Esophagus (tissue), 2 donors: ENCODE data around the gene SRC. TPM values are rescaled to one million over a fixed set of nuclear protein-coding genes. Genes with fewer than 3 reads are reported as not detected.

Experiments
- H3K27ac ChIP-seq, 2 donors: one replicate each; pipeline ENCODE4 v1.5.1; 2013; ENCODE audit warnings: low read depth in 2 of 2, mild to moderate bottlenecking in 2 of 2, inconsistent platforms in 1 of 2, low read length in 1 of 2, moderate library complexity in 1 of 2
- H3K27me3 ChIP-seq, 2 donors: one replicate each; pipeline ENCODE4 v1.6.1; 2013; ENCODE audit warnings: low read length in 2 of 2, control low read depth in 1 of 2, mild to moderate bottlenecking in 1 of 2; ENCODE audit not compliant: insufficient read depth in 2 of 2, control insufficient read depth in 1 of 2
- H3K36me3 ChIP-seq, 2 donors: one replicate each; pipeline ENCODE4 v1.6.1; 2013; ENCODE audit warnings: low read length in 1 of 2; ENCODE audit not compliant: control insufficient read depth in 2 of 2, insufficient read depth in 2 of 2
- H3K4me1 ChIP-seq, 2 donors: one replicate each; pipeline ENCODE4 v1.6.1; 2013; ENCODE audit warnings: low read length in 1 of 2; ENCODE audit not compliant: control insufficient read depth in 2 of 2, insufficient read depth in 2 of 2
- H3K4me3 ChIP-seq, 2 donors: one replicate each; pipeline ENCODE4 v1.5.1; 2013; ENCODE audit warnings: low read length in 2 of 2, mild to moderate bottlenecking in 2 of 2, low read depth in 1 of 2, moderate library complexity in 1 of 2
- H3K9me3 ChIP-seq, 2 donors: one replicate each; pipeline ENCODE4 v1.6.1; 2013; ENCODE audit warnings: mild to moderate bottlenecking in 2 of 2, low read depth in 1 of 2, low read length in 1 of 2, moderate library complexity in 1 of 2; ENCODE audit not compliant: control insufficient read depth in 2 of 2, insufficient read depth in 1 of 2
- WGBS, 2 donors: extraction: QIAGEN DNeasy Blood & Tissue Kit; methylation state at CpG; one replicate each; pipeline ENCODE4 v1.1.7; 2013; 5-methylcytosine and 5-hydroxymethylcytosine counted together
- polyA plus RNA-seq, 2 donors: library from polyadenylated mRNA; stranded (reverse); fragments of 200-250 nt; gene quantifications; one replicate each; pipeline ENCODE4 v1.2.3, GENCODE V29; 2013
- donor health status: healthy with polysubstance abuse.
- donor health status: Bipolar disorder and iron deficiency.

The SRC gene
- polyA plus RNA-seq, 2 donors = 26.9 to 59.4 TPM

DNA sequence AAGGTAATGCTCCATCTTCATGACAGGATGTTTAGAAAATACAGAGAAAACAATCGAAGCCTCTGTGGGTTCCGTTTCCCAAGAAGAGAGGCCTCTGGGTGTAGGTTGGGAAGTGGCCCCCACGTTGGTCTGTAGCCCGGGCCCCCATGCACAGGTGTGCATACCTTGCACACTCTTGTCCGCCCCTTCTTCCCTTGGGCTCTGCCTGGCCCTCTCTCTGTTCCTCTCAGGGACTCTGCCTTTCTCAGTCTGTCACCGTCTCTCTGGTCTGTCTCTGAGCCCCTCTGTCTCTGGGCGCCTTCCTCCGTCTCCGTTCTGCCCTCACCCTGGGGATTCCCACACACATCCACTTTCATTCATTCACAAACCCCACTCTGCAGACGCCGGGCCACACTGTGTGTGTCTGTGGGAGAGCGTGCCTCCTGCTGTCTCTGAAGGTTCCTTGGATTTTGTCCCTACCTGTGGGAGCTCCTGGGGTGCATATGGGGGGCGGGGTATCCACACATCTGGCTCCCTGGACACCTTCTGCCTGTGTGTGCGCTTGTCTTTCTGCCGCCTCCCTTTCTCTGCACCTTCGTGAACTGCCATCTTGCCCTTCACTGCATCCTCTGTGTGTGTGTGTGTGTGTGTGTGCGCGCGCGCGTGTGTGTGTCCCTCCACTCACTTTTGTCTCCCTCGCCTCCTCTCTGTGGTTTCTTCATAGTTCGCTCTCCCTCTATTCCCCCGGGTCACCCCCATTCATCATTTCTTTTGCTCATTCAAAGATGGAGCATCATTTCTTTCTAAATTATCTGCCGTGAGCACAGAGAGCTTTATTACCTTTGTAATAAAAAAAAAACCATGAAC is 75.3 kb downstream of the SRC start:
- H3K27me3 ChIP-seq = peaks cover 0 to 2% of the 10 kb centered on the region in 2 donors
- H3K27ac ChIP-seq = no peak overlapping the region
- H3K4me1 ChIP-seq = peaks cover under 1 to 3% of the 10 kb centered on the region in 2 donors
- peaks cover 0 to 2% of the 10 kb centered on the region in 2 donors for H3K9me3 ChIP-seq
- 68 to 73% methylated on average over 25 of the region's 25 CpGs for WGBS, 2 donors
- no peaks in the 10 kb centered on the region for H3K36me3 ChIP-seq
- no peak overlapping the region for H3K4me3 ChIP-seq

GRCh38 chr20:37421988-37422387 is 76.0 kb downstream of the SRC start:
- Histone ChIP-seq H3K27ac (no peak overlapping the region), H3K4me3 (no peak overlapping the region), H3K4me1 (no peaks in the 10 kb centered on the region), H3K36me3 (no peaks in the 10 kb centered on the region), H3K9me3 (peaks cover 0 to 2% of the 10 kb centered on the region in 2 donors), H3K27me3 (peaks cover 0 to 2% of the 10 kb centered on the region in 2 donors)
- WGBS, 2 donors = 16 to 31% methylated on average over 6 of the region's 6 CpGs

- WGBS, 2 donors = 66 to 71% methylated on average over 8 to 11 of the region's 11 CpGs
- H3K27ac ChIP-seq = no peak overlapping the region
- peaks cover 0 to 2% of the 10 kb centered on the region in 2 donors for H3K9me3 ChIP-seq
- H3K27me3 ChIP-seq = peaks cover 0 to 2% of the 10 kb centered on the region in 2 donors
- H3K4me3 ChIP-seq = no peak overlapping the region
- no peaks in the 10 kb centered on the region for H3K36me3 ChIP-seq
- no peaks in the 10 kb centered on the region for H3K4me1 ChIP-seq
Observed at GRCh38 chr20:37422791-37423286, 76.9 kb downstream of the SRC start.

DNA sequence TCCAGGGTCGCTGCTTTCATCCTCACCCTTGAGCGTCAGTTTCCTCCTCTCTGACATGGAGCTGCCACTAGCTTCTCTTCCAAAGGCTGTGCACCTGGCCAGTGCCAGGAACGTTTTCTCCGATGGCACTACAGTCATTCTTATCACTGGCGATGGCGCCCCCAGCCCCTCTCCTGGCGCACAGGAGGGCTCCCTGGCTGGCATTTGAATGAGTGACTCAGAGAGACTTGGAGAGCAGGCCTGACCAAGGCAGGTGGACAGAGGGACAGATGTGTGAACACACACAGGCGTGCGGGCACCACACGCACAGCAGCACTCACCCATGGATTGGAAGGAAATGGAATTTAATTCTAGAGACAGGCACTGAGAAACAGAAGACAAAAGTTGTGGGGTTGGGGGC is 77.6 kb downstream of the SRC start:
- H3K27ac ChIP-seq = no peak overlapping the region
- H3K4me1 ChIP-seq = no peaks in the 10 kb centered on the region
- H3K4me3 ChIP-seq = no peak overlapping the region
- H3K36me3 ChIP-seq = no peaks in the 10 kb centered on the region
- H3K9me3 ChIP-seq = peaks cover 0 to 2% of the 10 kb centered on the region in 2 donors
- peaks cover 0 to 2% of the 10 kb centered on the region in 2 donors for H3K27me3 ChIP-seq
- 89 to 91% methylated on average over 10 of the region's 10 CpGs for WGBS, 2 donors

DNA sequence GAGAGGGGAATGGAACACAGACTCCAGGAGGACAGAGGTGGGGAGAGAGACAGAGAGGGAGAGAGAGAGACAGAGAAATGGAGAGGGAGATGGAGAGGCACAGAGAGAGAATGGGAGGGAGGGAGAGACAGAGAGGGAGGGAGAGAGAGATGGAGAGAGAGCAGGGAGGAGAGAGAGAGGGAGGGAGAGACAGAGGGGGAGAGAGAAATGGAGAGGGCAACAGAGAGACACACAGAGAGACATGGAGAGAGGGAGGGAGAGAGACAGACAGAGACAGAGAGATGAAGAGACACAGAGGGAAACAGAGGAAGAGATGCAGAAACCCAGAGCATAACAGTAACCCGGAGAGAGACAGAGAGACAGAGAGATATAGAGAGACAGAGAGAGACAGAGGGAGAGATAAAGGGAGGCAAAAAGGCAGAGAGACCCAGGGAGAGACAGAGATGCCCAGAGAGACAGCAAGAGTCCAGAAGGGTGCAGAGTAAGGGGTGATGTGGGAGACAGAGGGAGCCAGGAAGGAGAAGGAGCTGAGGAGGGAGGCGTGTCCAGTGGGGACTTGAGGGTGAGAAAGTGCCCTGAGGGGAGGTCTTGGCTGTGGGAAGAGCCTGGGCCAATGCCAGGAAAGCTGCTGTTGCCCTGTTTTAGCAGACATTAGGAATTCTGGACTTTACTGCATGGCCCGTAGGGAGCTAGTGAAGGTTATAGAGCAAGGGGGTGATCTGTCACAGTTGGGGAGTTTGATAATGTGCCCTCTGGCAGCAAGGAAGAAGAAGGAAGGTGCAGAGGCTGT is 78.3 kb downstream of the SRC start:
- Histone ChIP-seq H3K4me3 (no peak overlapping the region), H3K9me3 (peaks cover 0 to 2% of the 10 kb centered on the region in 2 donors), H3K27me3 (peaks cover 0 to 2% of the 10 kb centered on the region in 2 donors), H3K4me1 (no peaks in the 10 kb centered on the region), H3K27ac (no peak overlapping the region), H3K36me3 (no peaks in the 10 kb centered on the region)
- WGBS, 2 donors = 66 to 81% methylated on average over 3 of the region's 3 CpGs

DNA sequence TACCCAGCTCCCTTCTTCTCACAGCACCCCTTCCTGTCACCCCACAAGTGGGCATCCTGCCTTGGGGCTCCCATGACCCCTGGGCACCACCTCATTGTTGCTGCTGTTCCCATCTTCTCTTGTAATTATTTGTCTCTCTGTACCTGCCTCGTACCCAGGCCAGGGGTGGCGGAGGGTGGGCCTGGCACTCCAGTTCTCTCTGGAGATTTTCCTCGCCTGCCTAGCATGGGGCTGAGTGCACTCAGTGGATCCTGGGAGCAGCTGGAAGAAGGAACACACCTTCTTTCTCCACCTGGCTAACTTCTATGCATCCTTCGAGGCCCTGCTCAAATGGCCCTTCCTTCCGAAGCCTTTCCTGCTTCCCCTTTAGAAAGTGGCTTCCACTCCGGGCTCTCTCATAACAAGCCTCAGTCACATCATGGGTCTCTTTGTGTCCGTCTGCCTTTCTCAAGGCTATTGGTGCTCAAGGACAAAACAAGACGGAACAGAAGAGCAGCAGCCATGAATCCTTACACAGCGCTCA is 79.2 kb downstream of the SRC start:
- Histone ChIP-seq H3K9me3 (peaks cover 0 to 2% of the 10 kb centered on the region in 2 donors), H3K27me3 (peaks cover 0 to 2% of the 10 kb centered on the region in 2 donors), H3K36me3 (no peaks in the 10 kb centered on the region), H3K27ac (no peak overlapping the region), H3K4me3 (no peak overlapping the region), H3K4me1 (no peaks in the 10 kb centered on the region)
- WGBS, 2 donors = 89 to 90% methylated on average over 9 of the region's 9 CpGs

GRCh38 chr20:37426106-37426505 is 80.2 kb downstream of the SRC start:
- Histone ChIP-seq H3K27ac (no peak overlapping the region), H3K9me3 (peaks cover 0 to 2% of the 10 kb centered on the region in 2 donors), H3K4me3 (no peak overlapping the region), H3K36me3 (no peaks in the 10 kb centered on the region), H3K27me3 (peaks cover 0 to 2% of the 10 kb centered on the region in 2 donors), H3K4me1 (no peaks in the 10 kb centered on the region)
- 72 to 75% methylated on average over 18 of the region's 18 CpGs for WGBS, 2 donors

- Histone ChIP-seq H3K36me3 (no peaks in the 10 kb centered on the region), H3K4me1 (no peaks in the 10 kb centered on the region), H3K27ac (no peak overlapping the region), H3K9me3 (no peaks in the 10 kb centered on the region), H3K27me3 (no peaks in the 10 kb centered on the region), H3K4me3 (no peak overlapping the region)
- WGBS, 2 donors = 65 to 80% methylated on average over 3 of the region's 3 CpGs
Observed at GRCh38 chr20:37426978-37427377, 81.0 kb downstream of the SRC start.

- no peaks in the 10 kb centered on the region for H3K27me3 ChIP-seq
- no peak overlapping the region for H3K27ac ChIP-seq
- H3K4me3 ChIP-seq = no peak overlapping the region
- no peaks in the 10 kb centered on the region for H3K4me1 ChIP-seq
- no peaks in the 10 kb centered on the region for H3K9me3 ChIP-seq
- no peaks in the 10 kb centered on the region for H3K36me3 ChIP-seq
Observed at GRCh38 chr20:37430044-37430443, 84.1 kb downstream of the SRC start.
